GM12892 (cell line): Measurements from ENCODE around the gene KRTAP4-11.
"Not testable (repeated sequence)": the region's sequence is repeated elsewhere in the genome, so short reads cannot be mapped to it uniquely, and the experiment has no call there.

Source experiments
- POLR2A ChIP-seq: IDR thresholded peaks from 2 replicates; pipeline ENCODE4 v1.6.1; 2011; ENCODE audit warnings: low read depth, low read length, control low read depth
- POLR2AphosphoS5 ChIP-seq: IDR thresholded peaks from 2 replicates; pipeline ENCODE4 v1.6.1; 2011; ENCODE audit warnings: low read depth, low read length, control low read depth
- TAF1 ChIP-seq: IDR thresholded peaks from 2 replicates; pipeline ENCODE4 v1.6.1; 2011; ENCODE audit warnings: low read depth, mild to moderate bottlenecking, control low read depth, low read length, borderline replicate concordance

DNA sequence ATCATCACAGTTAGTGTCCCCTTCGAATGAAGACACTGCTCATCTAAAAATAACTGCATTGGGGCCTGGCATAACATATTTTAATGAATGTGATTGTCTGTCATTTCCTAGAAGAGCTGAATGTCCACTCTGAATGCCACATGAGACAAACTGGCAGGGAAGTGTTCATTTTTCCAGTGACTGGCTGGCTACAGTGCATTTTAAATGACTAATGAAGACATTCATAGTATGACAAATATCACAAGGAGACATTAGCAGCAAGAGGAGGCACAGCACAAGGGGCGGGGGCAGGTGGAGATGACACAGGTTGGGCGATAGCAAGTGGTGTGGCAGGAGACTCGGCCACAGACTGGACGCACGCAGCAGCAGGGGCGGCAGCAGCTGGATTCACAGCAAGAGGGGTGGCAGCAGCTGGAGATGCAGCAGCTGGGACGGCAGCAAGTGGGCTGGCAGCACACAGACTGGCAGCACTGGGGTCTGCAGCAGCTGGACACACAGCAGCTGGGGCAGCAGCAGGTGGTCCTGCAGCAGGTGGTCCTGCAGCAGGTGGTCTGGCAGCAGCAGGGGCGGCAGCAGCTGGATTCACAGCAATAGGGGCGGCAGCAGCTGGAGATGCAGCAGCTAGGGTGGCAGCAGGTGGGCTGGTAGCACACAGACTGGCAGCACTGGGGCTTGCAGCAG, 30.9 kb upstream of the KRTAP4-11 start:
- TF ChIP-seq POLR2AphosphoS5, TAF1, POLR2A: not testable (repeated sequence)
